ENCODE data around the gene GNG4.
A peak's percentile ranks its signal among the peaks of the same experiment; 100 is the strongest.
"Not testable (repeated sequence)": the region's sequence is repeated elsewhere in the genome, so short reads cannot be mapped to it uniquely, and the experiment has no call there.

Gene GNG4

GRCh38 chr1:235624721-235625333, 24.8 kb downstream of the GNG4 start:
- DNase-seq = no peak

- no peak for DNase-seq
Measured at GRCh38 chr1:235622936-235623779, 26.4 kb downstream of the GNG4 start.

GRCh38 chr1:235619149-235619548, 30.4 kb downstream of the GNG4 start:
- not testable (repeated sequence) for DNase-seq

- DNase-seq = no peak
Measured at GRCh38 chr1:235617808-235618207, 31.8 kb downstream of the GNG4 start.

GRCh38 chr1:235617140-235617539, 32.4 kb downstream of the GNG4 start:
- no peak for DNase-seq

- DNase-seq = no peak
Measured at GRCh38 chr1:235614442-235614954, 35.1 kb downstream of the GNG4 start.

- no peak for DNase-seq
Measured at GRCh38 chr1:235613602-235614001, 36.0 kb downstream of the GNG4 start.

- no peak for DNase-seq
Measured at GRCh38 chr1:235612761-235613160, 36.8 kb downstream of the GNG4 start.

- no peak for DNase-seq
Measured at GRCh38 chr1:235610157-235610556, 39.4 kb downstream of the GNG4 start.

GRCh38 chr1:235608278-235608677, 41.3 kb downstream of the GNG4 start:
- DNase-seq = no peak

- no peak for DNase-seq
Measured at GRCh38 chr1:235607284-235607683, 42.3 kb downstream of the GNG4 start.

- DNase-seq = peak; percentile 17 to 39
Measured at GRCh38 chr1:235601104-235601503, 48.5 kb downstream of the GNG4 start.

- DNase-seq = no peak
Measured at GRCh38 chr1:235599536-235599935, 50.0 kb downstream of the GNG4 start.

- no peak for DNase-seq
Measured at GRCh38 chr1:235597867-235598553, 51.6 kb downstream of the GNG4 start.

- no peak for DNase-seq
Measured at GRCh38 chr1:235595079-235595478, 54.5 kb downstream of the GNG4 start.

GRCh38 chr1:235594281-235594895, 55.2 kb downstream of the GNG4 start:
- DNase-seq = not testable (repeated sequence)

GRCh38 chr1:235588916-235589515, 60.6 kb downstream of the GNG4 start:
- no peak for DNase-seq

- no peak for DNase-seq
Measured at GRCh38 chr1:235588156-235588555, 61.4 kb downstream of the GNG4 start.

GRCh38 chr1:235586992-235587391, 62.6 kb downstream of the GNG4 start:
- no peak for DNase-seq

- no peak for DNase-seq
Measured at GRCh38 chr1:235586413-235586812, 63.2 kb downstream of the GNG4 start.

GRCh38 chr1:235584973-235585372, 64.6 kb downstream of the GNG4 start:
- DNase-seq = no peak

- DNase-seq = no peak
Measured at GRCh38 chr1:235583511-235584001, 66.0 kb downstream of the GNG4 start.

- no peak for DNase-seq
Measured at GRCh38 chr1:235582130-235582529, 67.5 kb downstream of the GNG4 start.

All from activated CD4-positive, alpha-beta T cell treated with anti-CD3 and anti-CD28 coated beads, Interleukin-2, amount 50 U/mL, for 48 hours (primary cell).